HG03066 (cell line): ENCODE measurements around the gene SNRNP200.
"Not testable (repeated sequence)": the region's sequence is repeated elsewhere in the genome, so short reads cannot be mapped to it uniquely, and the experiment has no call there.

Experiments used
- ATAC-seq: cut with Tn5 transposase; IDR thresholded peaks from one replicate; pipeline ENCODE4 v1.9.1; 2021; ENCODE audit warnings: low read depth; ENCODE audit not compliant: unreplicated experiment

Gene SNRNP200

DNA sequence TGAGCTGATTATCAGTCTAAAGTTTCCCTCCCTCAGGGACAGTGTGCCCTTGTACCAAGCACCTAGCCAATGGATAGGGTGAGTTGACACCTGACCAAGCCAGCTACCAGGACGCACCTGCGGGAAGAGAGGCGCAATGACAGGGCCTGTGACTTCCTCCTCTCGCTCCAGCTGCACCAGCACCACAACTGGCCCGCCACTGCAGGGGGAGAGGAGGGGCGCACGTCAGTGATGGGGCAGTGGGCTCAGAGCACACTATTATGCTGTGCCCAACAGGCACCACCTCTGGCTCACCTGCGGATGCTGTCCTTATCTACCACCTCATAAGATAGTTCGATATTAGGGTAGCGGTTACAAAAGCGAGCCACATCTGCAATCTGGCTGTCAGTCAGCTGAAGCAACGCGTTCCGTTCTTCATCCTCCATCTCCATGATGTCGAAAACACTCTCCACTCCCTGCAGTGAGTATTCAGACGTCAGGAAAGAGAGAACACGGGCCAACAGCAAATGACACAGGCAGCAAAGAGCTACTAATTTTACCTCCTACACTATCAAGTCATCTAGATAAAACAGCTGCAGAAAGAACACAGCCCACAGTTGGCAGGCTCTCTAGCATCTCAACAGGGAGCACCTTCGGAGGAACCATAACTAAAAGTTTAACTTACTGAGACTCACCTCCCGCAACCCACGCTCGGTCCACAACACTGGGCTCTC lies 28.4 kb downstream of the SNRNP200 start:
- no peak for ATAC-seq

DNA sequence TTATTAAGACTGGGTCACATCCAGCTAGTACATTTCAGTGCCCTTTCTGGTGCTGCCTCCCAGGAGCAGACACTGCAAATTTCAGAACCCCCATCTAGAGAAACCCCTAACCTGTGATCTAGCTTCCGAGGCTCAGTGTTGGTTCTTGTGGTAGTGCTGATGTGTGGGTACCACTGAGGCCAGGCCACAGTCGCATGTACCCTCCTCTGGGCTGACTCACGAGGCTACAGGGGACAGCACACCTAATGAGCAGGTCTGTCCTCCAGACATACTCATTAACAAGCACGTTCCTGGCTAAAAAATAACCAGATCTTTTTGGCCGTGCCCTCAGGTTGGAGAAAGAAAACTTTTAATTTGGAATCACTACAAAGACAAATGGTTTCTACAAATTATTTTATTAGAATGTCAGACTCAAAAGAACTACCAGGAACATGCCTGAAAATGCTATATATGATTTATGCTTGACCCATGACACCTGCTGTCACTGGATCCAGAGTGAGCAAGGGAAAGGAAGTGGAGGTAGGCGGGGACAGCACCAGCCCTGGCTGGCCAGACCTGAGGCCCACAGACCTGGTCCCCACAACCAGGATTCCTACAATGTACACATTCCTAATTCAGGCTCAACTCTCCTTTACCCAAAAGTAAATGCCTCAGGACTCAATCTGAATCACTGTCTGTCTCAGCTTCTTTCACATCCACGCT lies 30.8 kb downstream of the SNRNP200 start:
- ATAC-seq: no peak

DNA sequence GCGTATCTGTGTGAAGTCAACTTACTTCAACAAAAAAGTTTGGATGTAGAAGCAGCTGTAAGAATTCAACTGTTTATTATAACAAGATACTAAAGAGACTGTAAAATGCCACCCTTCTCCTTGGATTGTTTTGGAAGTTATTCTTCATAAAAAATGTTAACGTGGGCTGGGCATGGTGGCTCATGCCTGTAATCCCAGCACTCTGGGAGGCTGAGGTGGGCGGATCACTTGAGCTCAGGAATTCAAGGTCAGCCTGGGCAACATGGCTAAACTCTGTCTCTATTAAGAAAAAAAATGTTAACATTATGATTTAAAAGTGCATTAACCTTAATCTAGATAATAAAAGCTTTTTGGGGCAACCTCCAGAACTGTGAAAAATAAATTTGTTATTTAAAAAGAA lies 31.6 kb downstream of the SNRNP200 start:
- ATAC-seq: no peak

GRCh38 chr2:96271995-96272394 lies 33.4 kb downstream of the SNRNP200 start:
- no peak for ATAC-seq

GRCh38 chr2:96267159-96267971 lies 38.0 kb downstream of the SNRNP200 start:
- no peak for ATAC-seq

DNA sequence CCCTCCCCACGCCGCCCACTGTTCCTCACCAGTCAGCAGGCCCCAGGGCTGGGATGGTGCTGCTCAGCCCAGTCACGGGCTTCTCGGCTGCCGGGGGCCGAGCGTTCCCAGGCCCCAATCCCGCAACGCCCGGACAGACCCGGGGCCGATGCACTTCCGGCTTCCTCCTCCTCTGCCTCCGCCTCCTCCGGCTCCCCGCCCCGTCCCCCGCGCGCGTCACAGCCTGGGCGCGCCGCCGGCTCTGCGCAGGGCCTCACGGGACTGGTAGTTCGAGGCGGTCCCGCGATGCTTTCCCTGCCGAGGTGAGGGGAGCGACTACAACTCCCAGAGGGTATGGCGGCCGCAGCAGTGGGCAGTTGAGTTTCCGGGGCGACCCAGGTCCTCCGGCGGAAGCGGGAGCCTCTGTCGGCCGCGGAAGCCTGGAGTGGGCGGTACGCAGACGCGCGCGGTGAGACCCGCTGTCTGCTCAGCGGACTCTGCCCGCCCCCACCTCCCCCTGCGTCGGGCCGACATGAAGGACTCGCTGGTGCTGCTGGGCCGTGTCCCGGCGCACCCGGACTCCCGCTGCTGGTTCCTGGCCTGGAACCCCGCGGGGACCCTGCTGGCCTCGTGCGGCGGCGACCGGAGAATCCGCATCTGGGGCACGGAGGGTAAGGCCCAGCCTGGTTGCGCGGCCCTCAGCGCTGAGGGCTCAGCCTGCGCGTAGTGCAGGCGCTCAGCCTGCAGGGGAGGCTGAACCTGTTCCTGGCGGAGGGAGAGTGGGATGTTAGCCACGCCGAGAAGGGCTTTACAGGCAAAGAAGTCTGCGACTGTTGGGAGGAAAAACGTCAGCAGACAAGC lies 39.3 kb downstream of the SNRNP200 start, which contains the start of the genes CIAO1 and TMEM127:
Gene CIAO1 (plus strand): TSS at position 386 of the 840 bp plus-strand sequence. CDS start 126 bp downstream, at position 512.
Gene TMEM127 (minus strand): TSS at position 158 of the 840 bp plus-strand sequence. CDS start 616 bp downstream, outside the sequence.
- ATAC-seq: peak; percentile 91

DNA sequence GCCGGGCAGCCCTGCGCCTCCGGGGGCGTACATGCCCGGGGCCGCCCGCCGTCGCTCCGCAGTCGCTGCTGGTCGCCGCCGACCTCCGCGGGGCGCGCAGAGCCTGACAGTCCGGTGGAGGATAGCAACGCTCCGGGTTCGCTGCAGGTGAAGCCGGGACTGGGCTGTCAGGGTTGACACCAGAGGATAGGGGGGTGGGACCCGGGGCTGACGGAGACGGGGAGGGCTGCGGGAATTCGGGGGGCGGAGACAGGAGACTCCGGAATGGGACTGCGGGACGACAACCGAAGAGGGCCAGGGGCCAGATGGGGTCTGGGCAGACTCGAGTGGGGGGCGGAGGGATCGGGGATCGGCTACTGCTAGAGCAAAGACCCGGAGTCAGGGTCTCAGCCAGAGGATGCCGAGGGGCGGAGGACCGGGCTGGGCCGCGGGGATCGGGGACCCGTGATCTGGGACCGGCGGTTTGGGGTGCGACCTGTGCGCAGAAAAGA lies 40.0 kb downstream of the SNRNP200 start:
- ATAC-seq: peak; percentile 18

DNA sequence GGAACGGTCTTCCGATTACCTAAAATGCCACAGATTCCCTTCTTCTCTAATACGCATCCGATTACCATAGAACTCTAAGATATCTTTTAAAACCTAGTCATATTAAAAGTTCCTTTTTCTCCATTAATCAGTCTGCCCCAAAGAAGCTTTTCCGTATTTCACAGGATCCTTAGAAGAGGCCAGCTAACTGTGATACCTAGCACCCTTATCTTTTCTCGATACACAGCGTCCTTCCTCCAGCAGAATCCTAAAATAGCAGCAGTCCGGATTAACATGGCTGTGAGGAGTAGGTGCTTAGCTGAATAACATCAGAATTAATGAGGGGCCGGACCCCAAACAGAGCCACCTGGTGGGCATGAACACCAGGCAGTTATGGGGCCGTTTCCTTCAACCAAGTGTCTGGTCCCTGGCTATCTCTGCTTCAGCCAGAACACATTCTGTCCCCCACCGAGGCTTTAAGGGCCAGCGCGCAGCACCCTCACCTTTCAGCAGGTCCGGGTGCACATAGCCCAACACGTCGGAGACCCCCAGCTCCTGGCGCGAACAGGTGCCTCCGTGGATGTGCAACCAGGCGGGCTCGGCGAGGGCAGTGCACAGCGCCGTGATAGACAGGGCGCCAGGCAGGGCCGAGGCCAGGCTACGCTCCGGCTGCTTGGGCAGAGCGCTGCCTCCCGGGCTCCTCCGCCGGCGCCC lies 40.5 kb downstream of the SNRNP200 start:
- peak; percentile 12 for ATAC-seq

DNA sequence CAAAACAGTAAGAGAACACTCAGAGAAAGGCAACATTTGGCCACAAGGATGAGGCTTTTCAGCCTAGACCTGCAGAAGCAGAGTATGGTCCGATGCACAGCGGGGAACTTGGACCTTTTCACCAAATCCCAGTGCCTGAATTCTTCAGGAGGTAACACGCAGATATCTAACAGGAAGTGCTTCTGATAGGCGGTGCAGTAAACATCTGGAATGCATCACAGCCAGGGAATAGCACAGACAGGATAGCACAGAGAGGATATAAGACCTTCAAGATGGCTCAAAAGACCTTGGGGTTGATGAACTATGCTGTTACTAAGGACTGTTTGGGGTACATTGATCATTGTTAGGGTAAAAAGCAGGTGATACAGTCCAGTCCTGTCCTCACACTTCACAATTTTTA lies 41.3 kb downstream of the SNRNP200 start:
- ATAC-seq: no peak

GRCh38 chr2:96262306-96262705 lies 43.0 kb downstream of the SNRNP200 start:
- ATAC-seq: no peak

DNA sequence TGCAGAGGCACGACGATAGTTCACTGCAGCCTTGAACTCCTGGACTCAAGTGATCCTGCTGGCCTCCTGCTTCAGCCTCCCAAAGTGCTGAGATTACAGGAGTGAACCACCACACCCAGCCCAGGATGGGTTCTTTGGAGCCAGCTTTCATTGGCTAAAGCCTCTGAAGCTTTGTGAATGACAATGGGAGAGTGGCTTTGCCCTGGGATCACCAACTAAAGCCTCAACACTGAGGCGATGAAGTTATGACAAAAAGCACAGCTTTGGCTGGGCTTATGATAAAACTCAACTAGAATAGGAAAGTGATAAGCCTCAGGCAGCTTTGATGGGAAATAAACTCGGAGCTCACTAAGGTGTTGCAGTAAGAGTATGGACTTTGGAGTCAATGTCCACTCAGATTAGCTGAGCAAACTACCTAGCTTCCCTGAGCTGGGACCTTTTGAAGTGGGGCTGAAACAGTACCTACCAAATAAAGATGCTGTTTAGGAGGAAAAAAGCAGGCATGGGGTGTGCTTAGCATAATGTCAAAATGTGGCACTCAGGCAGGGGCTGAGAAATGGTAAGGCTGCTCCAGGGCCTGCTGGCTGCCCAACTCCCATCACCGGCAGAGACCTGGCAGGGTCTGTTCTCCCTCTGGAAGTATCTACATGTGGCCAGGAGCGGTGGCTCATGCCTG lies 43.9 kb downstream of the SNRNP200 start:
- ATAC-seq: no peak

GRCh38 chr2:96260387-96261260 lies 44.7 kb downstream of the SNRNP200 start:
- no peak for ATAC-seq

DNA sequence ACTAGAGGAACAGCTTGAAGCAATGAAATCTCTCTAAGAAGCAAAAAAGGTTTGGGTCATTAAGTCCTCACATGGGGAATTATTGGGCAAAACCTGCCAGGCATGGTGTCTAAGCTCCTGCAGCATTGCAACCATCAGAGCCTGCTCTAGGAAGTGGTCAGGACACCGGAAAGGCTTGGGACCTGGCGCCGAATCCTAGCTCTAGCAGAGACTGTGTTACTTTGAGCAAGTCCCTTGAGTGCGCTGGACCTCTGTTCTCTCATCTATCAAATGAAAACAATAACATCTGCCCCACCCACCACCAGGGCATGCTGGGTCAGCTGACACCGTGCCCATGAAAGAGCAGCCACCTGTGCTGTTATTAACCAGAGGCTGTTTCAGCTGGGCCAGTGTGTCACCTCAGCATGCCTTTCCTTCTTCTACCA lies 45.8 kb downstream of the SNRNP200 start:
- no peak for ATAC-seq

DNA sequence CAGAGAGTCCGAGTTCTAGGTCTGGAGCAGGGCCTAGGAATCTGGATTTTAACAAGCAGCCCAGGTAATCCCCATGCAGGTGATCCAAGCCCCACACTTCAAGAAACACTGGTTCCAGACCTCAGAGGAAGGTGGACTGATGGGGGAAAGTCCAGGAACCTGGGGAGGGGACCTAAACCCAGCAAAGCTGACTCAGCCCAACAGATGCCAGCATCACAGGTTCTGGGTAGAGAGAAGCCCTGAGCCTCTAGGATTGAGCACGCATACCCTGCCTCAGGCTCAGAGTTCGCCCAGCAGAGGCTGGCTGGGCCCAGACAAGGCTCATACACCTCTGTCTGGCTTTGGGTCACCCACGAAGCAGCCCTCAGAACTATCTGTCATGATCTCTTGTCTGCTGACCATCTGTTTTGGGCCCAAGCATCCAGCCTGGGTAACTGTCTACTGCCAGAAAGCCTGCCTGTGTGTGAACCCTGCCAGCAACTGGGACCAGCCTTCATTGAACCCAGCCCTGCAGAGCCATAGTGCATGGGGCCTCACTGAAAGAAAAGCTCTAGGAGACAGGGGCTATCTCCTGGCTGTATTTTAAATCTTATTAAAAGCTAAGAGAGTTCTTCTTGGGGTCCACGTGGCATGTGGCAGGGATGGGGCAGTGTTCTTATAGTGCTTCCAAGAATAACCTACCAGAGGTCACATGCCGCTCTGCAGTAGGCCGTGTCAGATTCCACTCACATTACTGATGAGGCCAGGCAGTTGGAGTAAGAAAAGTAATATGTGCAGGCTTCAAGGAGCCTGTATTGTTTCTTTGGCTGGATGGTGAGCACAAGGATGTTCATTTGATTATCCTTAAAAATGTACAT lies 47.0 kb downstream of the SNRNP200 start:
- no peak for ATAC-seq

DNA sequence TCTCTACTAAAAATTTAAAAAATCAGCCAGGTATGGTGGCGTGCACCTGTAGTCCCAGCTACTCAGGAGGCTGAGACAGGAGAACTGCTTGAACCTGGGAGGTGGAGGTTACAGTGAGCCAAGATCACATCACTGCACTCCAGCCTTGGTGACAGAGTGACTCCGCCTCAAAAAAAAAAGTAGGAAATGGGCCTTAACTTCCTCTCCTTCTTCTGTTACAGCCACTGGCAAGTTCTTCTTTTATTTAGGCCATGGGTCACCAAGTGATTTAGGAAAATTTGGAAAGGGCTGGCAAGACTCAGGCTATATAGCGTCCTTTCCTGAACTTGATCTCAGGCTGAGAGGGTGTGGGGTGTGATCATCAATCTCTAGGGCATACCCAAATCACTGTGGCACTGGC lies 47.6 kb downstream of the SNRNP200 start:
- not testable (repeated sequence) for ATAC-seq

DNA sequence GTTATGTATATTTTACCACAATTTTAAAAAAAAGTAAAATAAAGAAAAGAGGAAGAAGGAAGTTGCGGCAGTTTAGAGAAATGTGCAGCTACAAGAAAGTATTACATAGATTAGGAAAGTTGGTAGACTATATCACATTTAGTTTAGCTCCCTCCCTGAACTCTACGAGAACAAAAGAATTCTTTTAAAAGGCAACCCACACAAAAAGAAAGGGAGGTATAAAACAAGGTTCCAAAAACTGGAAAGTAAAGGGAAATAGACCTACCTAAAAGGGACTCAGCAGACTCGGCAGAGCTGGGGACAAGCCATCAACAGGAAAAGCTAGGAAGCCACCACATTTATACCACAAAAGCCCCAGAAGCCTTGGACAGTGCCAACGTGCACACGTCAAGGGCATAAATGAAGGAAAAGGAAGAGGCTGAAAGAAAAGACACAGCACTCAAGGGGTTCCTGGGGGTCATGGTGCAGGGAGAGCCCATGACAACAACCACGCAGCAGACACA lies 48.7 kb downstream of the SNRNP200 start:
- ATAC-seq: no peak

DNA sequence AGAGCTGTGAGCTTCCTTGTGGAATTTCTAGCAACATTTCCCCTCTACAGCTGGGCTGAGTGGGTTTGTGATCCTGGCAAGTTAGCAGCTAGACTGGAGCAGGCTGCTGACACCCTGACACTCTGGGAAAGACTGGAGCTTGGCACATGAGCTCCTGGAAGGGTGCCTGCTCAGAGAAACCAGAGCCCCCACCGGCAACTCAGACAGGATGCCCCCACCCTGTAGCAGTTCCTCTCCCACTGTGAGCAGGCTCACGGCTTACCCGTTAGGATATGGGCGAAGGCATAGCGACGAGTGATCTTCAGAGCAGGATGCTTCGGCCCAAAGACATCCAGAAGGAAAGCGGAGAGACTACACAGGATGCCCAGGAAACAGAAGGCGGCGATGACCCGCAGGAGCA lies 50.8 kb downstream of the SNRNP200 start:
- no peak for ATAC-seq
